Measurements from ENCODE around the gene PDXK. TPM values are rescaled to one million over a fixed set of nuclear protein-coding genes. Genes with fewer than 3 reads are reported as not detected.

Gene PDXK
- total and polyA plus RNA-seq, 9 of the 15 experiments (the other 6 are each of a cell fraction or from before 2014, with no cell fraction given): 5.6 to 162 (median 76.5) TPM

DNA sequence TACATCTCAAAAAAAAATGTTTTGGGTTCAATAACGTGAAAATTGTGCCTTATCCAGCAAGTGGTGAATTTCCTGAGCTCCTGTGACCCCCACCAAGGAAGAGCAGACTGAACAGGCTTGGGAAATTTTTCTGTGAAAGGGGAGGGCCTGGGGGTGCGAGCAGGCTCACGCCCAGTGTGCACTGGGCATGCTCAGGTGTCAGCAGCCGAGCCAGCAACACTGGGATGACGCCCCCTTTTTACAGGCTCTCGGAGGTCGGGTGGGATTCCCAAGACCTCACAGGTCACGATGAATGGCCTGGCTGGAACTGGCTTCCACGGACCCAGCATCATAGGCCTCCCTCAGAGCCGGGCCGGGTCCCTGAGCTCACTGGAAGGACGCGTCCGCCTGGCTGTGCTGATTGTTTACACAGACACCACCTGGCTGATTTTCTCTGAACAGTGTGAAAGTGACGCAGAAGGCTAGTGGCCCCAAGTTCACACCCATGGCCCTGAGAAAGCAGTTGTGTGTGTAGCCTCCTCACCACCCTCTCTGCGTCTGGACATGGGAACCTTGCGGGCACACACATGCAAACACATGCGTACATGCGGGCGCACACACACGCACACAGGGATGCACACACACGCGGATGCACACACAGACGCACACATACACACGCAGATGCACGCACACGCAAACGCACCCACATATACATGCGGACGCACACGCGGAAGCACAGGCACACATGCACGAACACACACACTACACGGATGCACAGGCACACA lies 48.0 kb downstream of the PDXK start (continued):
- TF ChIP-seq, protein P1, sequence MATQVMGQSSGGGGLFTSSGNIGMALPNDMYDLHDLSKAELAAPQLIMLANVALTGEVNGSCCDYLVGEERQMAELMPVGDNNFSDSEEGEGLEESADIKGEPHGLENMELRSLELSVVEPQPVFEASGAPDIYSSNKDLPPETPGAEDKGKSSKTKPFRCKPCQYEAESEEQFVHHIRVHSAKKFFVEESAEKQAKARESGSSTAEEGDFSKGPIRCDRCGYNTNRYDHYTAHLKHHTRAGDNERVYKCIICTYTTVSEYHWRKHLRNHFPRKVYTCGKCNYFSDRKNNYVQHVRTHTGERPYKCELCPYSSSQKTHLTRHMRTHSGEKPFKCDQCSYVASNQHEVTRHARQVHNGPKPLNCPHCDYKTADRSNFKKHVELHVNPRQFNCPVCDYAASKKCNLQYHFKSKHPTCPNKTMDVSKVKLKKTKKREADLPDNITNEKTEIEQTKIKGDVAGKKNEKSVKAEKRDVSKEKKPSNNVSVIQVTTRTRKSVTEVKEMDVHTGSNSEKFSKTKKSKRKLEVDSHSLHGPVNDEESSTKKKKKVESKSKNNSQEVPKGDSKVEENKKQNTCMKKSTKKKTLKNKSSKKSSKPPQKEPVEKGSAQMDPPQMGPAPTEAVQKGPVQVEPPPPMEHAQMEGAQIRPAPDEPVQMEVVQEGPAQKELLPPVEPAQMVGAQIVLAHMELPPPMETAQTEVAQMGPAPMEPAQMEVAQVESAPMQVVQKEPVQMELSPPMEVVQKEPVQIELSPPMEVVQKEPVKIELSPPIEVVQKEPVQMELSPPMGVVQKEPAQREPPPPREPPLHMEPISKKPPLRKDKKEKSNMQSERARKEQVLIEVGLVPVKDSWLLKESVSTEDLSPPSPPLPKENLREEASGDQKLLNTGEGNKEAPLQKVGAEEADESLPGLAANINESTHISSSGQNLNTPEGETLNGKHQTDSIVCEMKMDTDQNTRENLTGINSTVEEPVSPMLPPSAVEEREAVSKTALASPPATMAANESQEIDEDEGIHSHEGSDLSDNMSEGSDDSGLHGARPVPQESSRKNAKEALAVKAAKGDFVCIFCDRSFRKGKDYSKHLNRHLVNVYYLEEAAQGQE (IDR thresholded peaks at IDR 0.05; ENCODE audit: borderline replicate concordance): no peak
- TF ChIP-seq, protein P1 (CRISPR knock-in tag; IDR thresholded peaks at IDR 0.05; ENCODE audit: low read depth): no peak
- TF ChIP-seq ETV1 (tag; conservative IDR thresholded peaks at IDR 0.05; ENCODE audit: low read depth) (no peak), SMC3 (conservative IDR thresholded peaks at IDR 0.05; ENCODE audit: insufficient read depth, low read depth, low read length) (no peak), DIDO1 (tag; IDR thresholded peaks at IDR 0.05; ENCODE audit: low read depth) (no peak), AFF1 (IDR thresholded peaks at IDR 0.05; ENCODE audit: low read depth in 1 of 2, partially characterized antibody in 2 of 2) (no peak), ZNF717 (CRISPR knock-in tag; IDR thresholded peaks at IDR 0.05) (no peak), ASH1L (IDR thresholded peaks at IDR 0.05; ENCODE audit: borderline replicate concordance, low read depth, partially characterized antibody) (no peak), CREB1 (IDR thresholded peaks at IDR 0.05) (no peak), CREB1 (CRISPR knock-in tag; IDR thresholded peaks at IDR 0.05) (no peak), PREB (CRISPR knock-in tag; IDR thresholded peaks at IDR 0.05) (no peak)
- TF ChIP-seq, protein P2, sequence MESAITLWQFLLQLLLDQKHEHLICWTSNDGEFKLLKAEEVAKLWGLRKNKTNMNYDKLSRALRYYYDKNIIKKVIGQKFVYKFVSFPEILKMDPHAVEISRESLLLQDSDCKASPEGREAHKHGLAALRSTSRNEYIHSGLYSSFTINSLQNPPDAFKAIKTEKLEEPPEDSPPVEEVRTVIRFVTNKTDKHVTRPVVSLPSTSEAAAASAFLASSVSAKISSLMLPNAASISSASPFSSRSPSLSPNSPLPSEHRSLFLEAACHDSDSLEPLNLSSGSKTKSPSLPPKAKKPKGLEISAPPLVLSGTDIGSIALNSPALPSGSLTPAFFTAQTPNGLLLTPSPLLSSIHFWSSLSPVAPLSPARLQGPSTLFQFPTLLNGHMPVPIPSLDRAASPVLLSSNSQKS (CRISPR knock-in tag; IDR thresholded peaks at IDR 0.05): no peak

All from K562 (cell line).